ENCODE data around the gene CPE. TPM values are rescaled to one million over a fixed set of nuclear protein-coding genes. Genes with fewer than 3 reads are reported as not detected.

The CPE gene
- total RNA-seq, 1 donor from 2014 or later = 24.0 TPM

GRCh38 chr4:165410214-165410613, 31.4 kb downstream of the CPE start:
- no peak for FAIRE-seq
- no peak overlapping the region for H3K4me3 ChIP-seq (ENCODE audit: low read depth, low read length)
- no peaks in the 10 kb centered on the region for H3K27me3 ChIP-seq (ENCODE audit: control insufficient read depth, insufficient read depth, low read length)
- TF ChIP-seq CTCF (IDR thresholded peaks at IDR 0.05; ENCODE audit: insufficient read depth, low read length, severe bottlenecking) = no peak
- H3K36me3 ChIP-seq (ENCODE audit: control insufficient read depth, insufficient read depth, low read length) = no peaks in the 10 kb centered on the region
- no peak for DNase-seq (ENCODE audit: low read depth)

DNA sequence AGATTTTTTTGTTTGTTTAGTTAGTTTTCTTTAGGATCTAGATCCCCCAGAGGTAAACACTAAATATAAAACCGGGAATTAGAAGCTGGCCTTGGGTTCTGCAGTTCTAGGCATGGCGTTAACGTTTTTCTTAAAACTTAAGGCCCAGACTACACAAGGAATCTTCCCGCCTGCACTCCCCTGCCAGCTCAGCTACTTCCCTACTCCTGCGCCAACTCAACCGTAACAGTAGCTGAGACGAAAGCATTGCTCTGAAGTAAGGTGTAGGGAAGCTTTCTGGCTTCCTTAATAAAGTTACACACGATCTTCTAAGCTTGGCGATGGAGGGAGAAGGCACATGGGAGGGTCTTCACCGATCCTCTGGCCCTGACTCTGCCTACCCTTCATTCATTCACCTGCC, 37.1 kb downstream of the CPE start:
- TF ChIP-seq CTCF (IDR thresholded peaks at IDR 0.05; ENCODE audit: insufficient read depth, low read length, severe bottlenecking) = no peak
- no peak overlapping the region for H3K4me3 ChIP-seq (ENCODE audit: low read depth, low read length)

DNA sequence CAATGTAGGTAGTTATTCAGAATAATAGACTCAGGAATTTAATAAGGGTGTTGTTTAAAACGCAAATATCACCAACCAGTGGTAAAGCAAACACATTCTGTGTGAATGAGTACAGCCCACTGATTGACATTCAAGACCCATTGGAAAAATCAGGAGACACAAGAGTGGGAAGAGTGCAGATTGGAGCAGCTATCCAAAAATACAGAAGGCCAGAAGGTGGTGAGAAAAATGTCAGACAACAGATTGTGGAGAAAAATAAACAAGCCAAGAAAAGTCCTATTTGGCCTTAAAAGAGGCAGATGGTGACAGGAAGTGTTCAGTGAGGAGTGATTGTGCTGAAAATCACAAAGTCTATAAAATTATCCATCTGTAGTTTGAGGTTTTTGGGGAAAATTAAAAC, 39.3 kb downstream of the CPE start:
- no peak for TF ChIP-seq CTCF (IDR thresholded peaks at IDR 0.05; ENCODE audit: insufficient read depth, low read length, severe bottlenecking)
- DNase-seq (ENCODE audit: low read depth) (no peak), FAIRE-seq (no peak)
- H3K27me3 ChIP-seq (ENCODE audit: control insufficient read depth, insufficient read depth, low read length) = no peaks in the 10 kb centered on the region
- H3K36me3 ChIP-seq (ENCODE audit: control insufficient read depth, insufficient read depth, low read length) = no peaks in the 10 kb centered on the region
- H3K4me3 ChIP-seq (ENCODE audit: low read depth, low read length) = no peak overlapping the region

More for the DNA sequence above, 37.1 kb downstream of the CPE start:
- Histone ChIP-seq H3K27me3 (ENCODE audit: control insufficient read depth, insufficient read depth, low read length) (no peaks in the 10 kb centered on the region), H3K36me3 (ENCODE audit: control insufficient read depth, insufficient read depth, low read length) (no peaks in the 10 kb centered on the region)
- FAIRE-seq (no peak), DNase-seq (ENCODE audit: low read depth) (no peak)

DNA sequence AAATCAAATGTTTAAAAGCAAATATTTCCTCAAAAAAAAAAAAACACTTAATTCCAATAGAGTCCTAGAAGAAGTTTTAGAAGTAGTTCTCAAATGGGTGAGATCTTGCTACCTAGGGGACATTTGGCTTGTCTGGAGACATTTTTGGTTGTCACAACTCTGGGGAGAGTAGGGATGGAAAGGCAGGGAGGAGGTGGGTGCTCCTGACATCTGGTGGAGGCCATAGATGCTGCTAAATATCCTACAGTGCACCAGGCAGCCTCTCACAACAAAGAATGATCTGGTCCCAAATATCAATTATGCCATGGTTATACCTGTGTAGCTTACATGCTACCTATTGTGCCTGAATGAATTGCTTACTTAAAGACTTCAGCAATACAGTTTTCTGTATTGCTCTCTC, 46.8 kb downstream of the CPE start:
- Histone ChIP-seq H3K4me3 (ENCODE audit: low read depth, low read length) (no peak overlapping the region), H3K36me3 (ENCODE audit: control insufficient read depth, insufficient read depth, low read length) (no peaks in the 10 kb centered on the region), H3K27me3 (ENCODE audit: control insufficient read depth, insufficient read depth, low read length) (no peaks in the 10 kb centered on the region)
- DNase-seq (ENCODE audit: low read depth) (no peak), FAIRE-seq (peak; percentile 58)
- no peak for TF ChIP-seq CTCF (IDR thresholded peaks at IDR 0.05; ENCODE audit: insufficient read depth, low read length, severe bottlenecking)

DNA sequence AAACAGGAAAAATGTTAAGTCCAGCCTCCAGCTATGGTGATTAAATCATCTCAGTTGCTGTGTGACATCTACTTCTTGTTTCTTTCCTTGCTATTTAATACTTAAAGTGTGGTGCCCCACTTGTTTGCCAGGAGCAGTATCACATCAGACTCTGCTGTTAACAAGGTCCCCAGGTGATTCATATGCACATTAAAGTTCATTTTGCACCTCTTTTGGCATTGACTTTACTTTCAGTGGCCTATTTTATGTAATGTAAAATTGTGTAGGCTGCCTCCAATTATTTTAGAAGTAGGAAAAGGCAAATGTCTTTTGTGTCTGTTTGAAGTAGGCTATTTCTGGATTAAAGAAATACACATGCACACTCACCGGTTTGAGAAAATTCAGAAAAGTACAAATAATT, 47.5 kb downstream of the CPE start:
- no peak overlapping the region for H3K4me3 ChIP-seq (ENCODE audit: low read depth, low read length)
- no peaks in the 10 kb centered on the region for H3K27me3 ChIP-seq (ENCODE audit: control insufficient read depth, insufficient read depth, low read length)
- DNase-seq (ENCODE audit: low read depth) = no peak
- FAIRE-seq = no peak
- H3K36me3 ChIP-seq (ENCODE audit: control insufficient read depth, insufficient read depth, low read length) = no peaks in the 10 kb centered on the region
- TF ChIP-seq CTCF (IDR thresholded peaks at IDR 0.05; ENCODE audit: insufficient read depth, low read length, severe bottlenecking) = no peak

DNA sequence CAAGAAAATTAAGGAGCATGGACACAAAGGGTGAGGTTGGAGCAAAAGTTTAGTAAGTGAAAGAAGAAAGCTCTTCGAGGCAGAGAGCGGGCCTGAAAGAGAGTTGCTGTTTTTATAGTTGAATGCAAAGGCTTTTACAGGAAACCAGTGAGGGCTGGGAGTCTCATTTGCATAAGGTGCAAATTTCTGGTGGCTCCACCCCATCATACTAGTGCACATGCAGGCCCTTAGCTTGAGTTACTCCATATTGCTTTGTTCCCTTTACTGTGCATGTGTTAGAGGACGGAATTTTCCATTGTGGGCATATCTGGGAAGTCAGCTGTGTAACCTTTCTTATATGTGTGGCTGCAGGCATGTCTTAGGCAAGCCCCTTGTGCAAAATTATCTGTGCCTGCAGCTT, 48.0 kb downstream of the CPE start:
- no peak for DNase-seq (ENCODE audit: low read depth)
- no peak for TF ChIP-seq CTCF (IDR thresholded peaks at IDR 0.05; ENCODE audit: insufficient read depth, low read length, severe bottlenecking)
- no peak for FAIRE-seq
- H3K36me3 ChIP-seq (ENCODE audit: control insufficient read depth, insufficient read depth, low read length) = no peaks in the 10 kb centered on the region
- H3K27me3 ChIP-seq (ENCODE audit: control insufficient read depth, insufficient read depth, low read length) = no peaks in the 10 kb centered on the region
- H3K4me3 ChIP-seq (ENCODE audit: low read depth, low read length) = no peak overlapping the region

Data from bronchial epithelial cell (primary cell).